AG04449 (cell line): Measurements from ENCODE around the gene NPHP4.
"Not testable (repeated sequence)": the region's sequence is repeated elsewhere in the genome, so short reads cannot be mapped to it uniquely, and the experiment has no call there.

Source experiments
- CTCF ChIA-PET: fragments of 350-600 bp; formaldehyde crosslinking; extraction: SDS; loops from one replicate; lab custom pipeline; 2021; ENCODE audit warnings: antibody characterized with exemption; lab: Yijun Ruan, JAX
- POLR2A ChIA-PET: fragments of 400-600, 350-600 bp; formaldehyde crosslinking; extraction: SDS; loops from one replicate; lab custom pipeline; 2020; ENCODE audit warnings: antibody characterized with exemption, inconsistent platforms; lab: Yijun Ruan, JAX
- DNase-seq: peaks from one replicate; pipeline ENCODE4 v3.0.0-alpha.2; 2010; ENCODE audit warnings: low read depth, low spot score
- H3K4me3 ChIP-seq: 2 replicates; pipeline ENCODE4 v1.5.1; 2011; ENCODE audit warnings: low read depth, mild to moderate bottlenecking, control low read depth, low read length
- TF ChIP-seq, protein P1 (sequence below): IDR thresholded peaks from one replicate; pipeline ENCODE4 v1.5.1; 2011; ENCODE audit warnings: mild to moderate bottlenecking, moderate library complexity, low read length, control low read depth, inconsistent platforms; ENCODE audit not compliant: insufficient read depth; ENCODE audit errors: missing control alignments

Gene NPHP4

DNA sequence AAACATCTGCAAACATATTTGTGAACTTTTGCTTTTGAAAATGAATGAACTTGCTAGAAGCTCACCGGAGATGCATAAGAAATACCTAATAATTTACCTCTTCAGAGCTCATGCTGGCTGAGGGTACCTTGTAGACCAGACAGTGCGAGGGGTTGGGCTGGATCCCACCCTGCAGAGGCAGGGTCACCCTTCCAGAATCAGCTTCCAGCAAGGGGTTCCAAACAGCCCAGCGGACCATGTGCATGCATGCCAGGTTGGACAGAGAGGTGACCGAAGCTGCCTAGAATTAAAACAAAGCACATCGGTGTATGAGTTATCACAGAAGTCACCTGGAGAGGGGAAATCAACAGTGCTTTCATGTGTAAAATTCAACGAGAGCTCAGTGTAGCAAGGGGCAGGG is 59.2 kb downstream of the NPHP4 start:
- no peak for DNase-seq
- TF ChIP-seq, protein P1, sequence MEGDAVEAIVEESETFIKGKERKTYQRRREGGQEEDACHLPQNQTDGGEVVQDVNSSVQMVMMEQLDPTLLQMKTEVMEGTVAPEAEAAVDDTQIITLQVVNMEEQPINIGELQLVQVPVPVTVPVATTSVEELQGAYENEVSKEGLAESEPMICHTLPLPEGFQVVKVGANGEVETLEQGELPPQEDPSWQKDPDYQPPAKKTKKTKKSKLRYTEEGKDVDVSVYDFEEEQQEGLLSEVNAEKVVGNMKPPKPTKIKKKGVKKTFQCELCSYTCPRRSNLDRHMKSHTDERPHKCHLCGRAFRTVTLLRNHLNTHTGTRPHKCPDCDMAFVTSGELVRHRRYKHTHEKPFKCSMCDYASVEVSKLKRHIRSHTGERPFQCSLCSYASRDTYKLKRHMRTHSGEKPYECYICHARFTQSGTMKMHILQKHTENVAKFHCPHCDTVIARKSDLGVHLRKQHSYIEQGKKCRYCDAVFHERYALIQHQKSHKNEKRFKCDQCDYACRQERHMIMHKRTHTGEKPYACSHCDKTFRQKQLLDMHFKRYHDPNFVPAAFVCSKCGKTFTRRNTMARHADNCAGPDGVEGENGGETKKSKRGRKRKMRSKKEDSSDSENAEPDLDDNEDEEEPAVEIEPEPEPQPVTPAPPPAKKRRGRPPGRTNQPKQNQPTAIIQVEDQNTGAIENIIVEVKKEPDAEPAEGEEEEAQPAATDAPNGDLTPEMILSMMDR = no peak
- POLR2A ChIA-PET = no interaction called here
- H3K4me3 ChIP-seq = no peak overlapping the region
- CTCF ChIA-PET = interaction anchor here (0.9 to 1.1 kb wide), 3 partner anchors 16 to 42 kb away, joined by 3 read pairs; no protein-coding TSS in a partner anchor

DNA sequence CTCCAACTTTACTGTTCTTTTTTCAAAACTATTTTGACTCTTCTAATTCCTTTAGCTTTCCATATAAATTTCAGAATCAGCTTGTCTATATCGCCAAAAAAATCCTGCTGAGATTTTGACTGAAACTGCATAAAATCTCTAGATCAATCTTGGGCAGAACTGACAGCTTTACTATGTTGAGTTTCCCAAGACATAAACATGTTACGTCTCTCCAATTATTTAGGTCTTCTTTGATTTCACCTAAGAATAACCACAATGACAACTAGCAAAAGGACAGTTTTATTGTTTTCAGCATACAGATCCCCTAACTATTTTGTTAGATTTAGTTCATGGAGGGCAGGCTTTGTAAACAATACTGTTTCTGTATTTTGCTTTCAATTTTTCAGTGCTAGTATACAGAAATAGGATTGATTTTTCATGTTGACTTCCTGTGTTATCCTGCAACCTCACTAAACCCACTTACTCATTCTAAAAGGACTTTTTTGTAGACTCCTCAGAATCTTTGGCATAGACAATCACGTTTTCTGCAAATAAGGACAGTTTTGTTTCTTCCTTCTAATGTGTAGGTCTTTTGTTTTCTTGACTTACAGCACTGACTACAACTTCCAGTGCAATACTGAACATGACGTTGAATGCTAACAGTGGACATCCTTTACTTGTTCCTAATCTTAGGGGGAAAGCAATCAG is 63.4 kb downstream of the NPHP4 start:
- no peak overlapping the region for H3K4me3 ChIP-seq
- POLR2A ChIA-PET = no interaction called here
- CTCF ChIA-PET = interaction anchor here (2.0 kb wide), 1 partner anchor 11 kb away, joined by 8 read pairs; no protein-coding TSS in a partner anchor
- TF ChIP-seq, protein P1 = no peak
- DNase-seq = no peak

DNA sequence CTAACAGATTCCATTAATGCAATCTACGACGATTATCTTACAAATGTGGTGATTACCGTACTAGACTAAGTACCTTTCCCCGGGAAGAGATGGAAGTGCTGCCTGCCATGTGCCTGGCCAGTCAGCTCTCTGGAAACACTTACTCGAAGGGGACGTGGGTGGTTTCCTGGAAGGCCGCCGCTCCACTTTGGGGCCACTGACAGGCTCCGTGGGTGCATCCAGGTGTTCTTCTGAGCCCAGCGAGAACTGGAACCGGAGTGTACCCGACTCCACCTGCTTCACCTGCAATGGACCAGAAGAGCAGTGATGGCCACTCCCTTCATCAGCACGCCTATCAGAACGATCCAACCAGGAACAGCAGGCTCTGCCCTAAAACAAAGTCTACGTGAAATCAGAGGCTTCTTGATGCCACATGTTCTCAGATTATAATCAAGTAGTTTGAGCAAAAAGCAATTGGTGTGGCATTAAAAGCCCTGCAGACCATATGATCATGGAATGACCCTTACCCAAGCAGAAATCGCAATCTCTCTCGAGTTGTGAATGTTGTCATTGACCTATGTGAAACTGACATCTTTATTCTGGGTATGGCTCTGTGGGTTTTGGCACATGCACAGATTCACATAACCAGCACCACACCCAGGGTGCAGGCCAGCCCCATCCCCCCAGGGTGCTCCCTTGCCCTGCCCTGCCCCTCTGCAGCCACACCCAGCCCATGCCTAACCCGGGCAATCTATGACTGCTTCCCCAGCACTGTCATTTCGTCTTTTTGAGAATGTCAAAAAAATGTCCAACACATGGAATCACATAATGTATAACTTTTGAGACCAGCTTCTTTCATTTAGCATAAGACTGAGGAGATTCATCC is 64.5 kb downstream of the NPHP4 start:
- TF ChIP-seq, protein P1 = no peak
- POLR2A ChIA-PET = no interaction called here
- DNase-seq = no peak
- no peak overlapping the region for H3K4me3 ChIP-seq
- CTCF ChIA-PET = interaction anchor here (2.0 kb wide), 1 partner anchor 10 kb away, joined by 8 read pairs; no protein-coding TSS in a partner anchor

DNA sequence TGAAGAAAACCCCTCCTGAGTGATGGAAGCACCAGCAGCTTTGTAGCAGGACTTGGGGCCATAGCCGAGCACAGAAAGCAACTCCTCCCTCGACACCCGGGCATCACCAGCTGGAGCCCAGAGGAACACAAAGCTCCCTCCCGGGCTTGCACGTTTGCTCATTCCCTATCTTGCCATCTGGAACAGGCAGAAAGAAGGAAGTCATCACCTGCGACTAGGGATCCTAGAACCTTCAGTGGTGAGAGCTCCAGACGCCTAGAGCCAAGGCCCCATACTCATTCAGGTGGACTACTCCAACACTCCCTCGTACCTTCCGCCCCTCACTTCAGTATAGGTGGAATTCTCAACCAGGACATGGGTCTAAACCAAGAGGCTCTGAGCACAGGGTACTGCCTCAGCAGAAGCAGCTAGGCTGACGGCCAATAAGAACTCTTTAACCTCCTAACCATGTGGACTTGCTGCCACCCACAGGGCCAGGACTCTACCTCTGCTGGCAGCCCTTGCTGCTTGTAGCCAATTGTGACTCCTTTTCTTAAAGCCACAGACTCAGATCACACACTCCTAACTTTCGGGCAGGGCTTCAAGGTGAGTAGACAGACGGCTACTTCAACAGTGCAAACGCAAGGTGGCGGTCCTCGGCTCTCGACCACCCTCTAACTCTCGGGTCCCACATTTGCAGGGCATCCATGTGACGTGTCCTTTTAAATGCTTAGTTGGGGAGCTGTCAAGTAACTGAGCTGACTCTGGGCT is 65.4 kb downstream of the NPHP4 start:
- DNase-seq = no peak
- H3K4me3 ChIP-seq = no peak overlapping the region
- CTCF ChIA-PET = interaction anchor here (1.1 to 1.5 kb wide), 3 partner anchors 9 to 416 kb away, joined by 3 to 10 read pairs (median 3); no protein-coding TSS in a partner anchor
- POLR2A ChIA-PET = no interaction called here
- TF ChIP-seq, protein P1 = no peak

DNA sequence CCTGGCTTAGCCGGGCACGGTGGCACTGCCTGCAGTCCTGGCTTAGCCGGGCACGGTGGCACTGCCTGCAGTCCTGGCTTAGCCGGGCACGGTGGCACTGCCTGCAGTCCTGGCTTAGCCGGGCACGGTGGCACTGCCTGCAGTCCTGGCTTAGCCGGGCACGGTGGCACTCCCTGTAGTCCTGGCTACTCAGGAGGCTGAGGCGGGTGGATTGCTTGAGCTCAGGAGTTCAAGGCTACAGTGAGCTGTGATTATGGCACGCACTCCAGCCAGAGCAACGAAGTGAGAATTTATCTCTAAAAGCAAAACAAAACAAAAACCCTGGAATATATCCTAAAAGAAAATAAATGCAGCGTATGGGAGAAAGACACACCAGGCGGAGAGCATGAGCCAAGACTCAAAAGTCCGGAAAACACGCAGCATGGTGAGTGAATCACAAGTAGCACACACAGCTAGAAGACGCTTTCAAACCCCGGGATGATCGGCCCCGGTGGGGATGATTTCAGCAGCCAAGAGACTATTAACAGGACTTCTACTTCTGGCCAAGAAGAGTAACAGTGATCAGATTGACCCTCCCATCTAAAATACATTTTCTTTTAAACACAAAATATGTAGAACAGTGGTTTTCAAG is 69.4 kb downstream of the NPHP4 start:
- POLR2A ChIA-PET, H3K4me3 ChIP-seq, DNase-seq: not testable (repeated sequence)
- CTCF ChIA-PET = interaction anchor here (1.1 kb wide), 1 partner anchor 41 kb away, joined by 3 read pairs; no protein-coding TSS in a partner anchor

DNA sequence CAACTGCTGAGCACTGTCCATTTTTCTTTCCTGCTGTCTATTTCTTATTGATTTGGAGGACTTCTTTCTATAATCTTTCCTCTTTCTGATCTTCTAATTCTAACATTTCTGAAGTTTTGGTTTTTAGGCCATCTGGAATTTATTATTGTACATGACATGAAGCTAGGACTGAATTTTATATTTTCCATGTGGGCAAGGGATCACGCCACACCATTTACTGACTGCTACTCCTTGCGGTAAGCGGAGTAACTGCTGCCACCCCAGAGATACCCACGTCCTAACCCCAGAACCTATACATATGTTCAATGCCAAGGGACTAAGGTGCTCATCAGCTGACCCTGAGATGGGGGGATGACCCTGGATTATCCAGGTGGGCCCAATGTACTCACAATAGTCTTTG is 70.6 kb downstream of the NPHP4 start:
- TF ChIP-seq, protein P1 = no peak
- H3K4me3 ChIP-seq = no peak overlapping the region
- no peak for DNase-seq
- ChIA-PET CTCF (interaction anchor here (1.1 kb wide), 1 partner anchor 40 kb away, joined by 3 read pairs; no protein-coding TSS in a partner anchor), POLR2A (no interaction called here)
